CD14-positive monocyte (primary cell): ENCODE data around the gene ZFYVE28. TPM values are rescaled to one million over a fixed set of nuclear protein-coding genes. Genes with fewer than 3 reads are reported as not detected.

ENCODE experiments used
- DNase-seq, 3 donors: peaks; one replicate each; pipeline ENCODE4 v3.0.0-alpha.2; 2011 to 2022
- H2AFZ ChIP-seq: 2 replicates; pipeline ENCODE4 v1.6.0; 2012; ENCODE audit warnings: mild to moderate bottlenecking, low read depth, low read length, inconsistent platforms; ENCODE audit not compliant: insufficient read depth, poor library complexity, severe bottlenecking
- H3K27ac ChIP-seq, 2 donors: 1 replicate in 1 of 2; 2 replicates in 1 of 2; pipeline ENCODE4 v1.5.1; 2012 to 2013; ENCODE audit warnings: low read length in 2 of 2, control low read depth in 1 of 2, inconsistent platforms in 1 of 2, low read depth in 1 of 2, mild to moderate bottlenecking in 1 of 2
- H3K27me3 ChIP-seq, 2 donors: one replicate each; pipeline versions ENCODE4 v1.6.0 to v1.6.1; 2011 to 2013; ENCODE audit warnings: low read length in 2 of 2; ENCODE audit not compliant: control insufficient read depth in 2 of 2, insufficient read depth in 2 of 2
- H3K36me3 ChIP-seq, 2 donors: replicated peaks in 1 of 2; 1 replicate in 1 of 2; 2 replicates in 1 of 2; pipeline versions ENCODE4 v1.5.1 to v1.6.1; 2012 to 2013; ENCODE audit warnings: low read length in 2 of 2, control low read depth in 1 of 2, inconsistent platforms in 1 of 2, mild to moderate bottlenecking in 1 of 2; ENCODE audit not compliant: insufficient read depth in 2 of 2, control insufficient read depth in 1 of 2
- H3K4me1 ChIP-seq, 2 donors: 1 replicate in 1 of 2; 2 replicates in 1 of 2; pipeline versions ENCODE4 v1.5.1 to v1.6.1; 2012 to 2013; ENCODE audit warnings: low read length in 2 of 2, control low read depth in 1 of 2, inconsistent platforms in 1 of 2, mild to moderate bottlenecking in 1 of 2, moderate library complexity in 1 of 2; ENCODE audit not compliant: insufficient read depth in 2 of 2, control insufficient read depth in 1 of 2
- H3K4me2 ChIP-seq: replicated peaks from 2 replicates; pipeline ENCODE3; 2012; ENCODE audit warnings: low read length, moderate library complexity, mild to moderate bottlenecking; ENCODE audit not compliant: poor library complexity, severe bottlenecking; ENCODE audit errors: extremely low read depth
- H3K4me3 ChIP-seq, 3 experiments: fragments of 200-600 bp in 1 of 3; sonication (generic) in 1 of 3; replicated peaks in 1 of 3; 1 replicate in 2 of 3; 2 replicates in 1 of 3; pipeline ENCODE4 v1.5.1; 2011 to 2013; ENCODE audit warnings: low read length in 3 of 3, mild to moderate bottlenecking in 3 of 3, control low read depth in 2 of 3, low read depth in 2 of 3, inconsistent platforms in 1 of 3, moderate library complexity in 1 of 3
- H3K79me2 ChIP-seq: 2 replicates; pipeline ENCODE4 v1.6.0; 2012; ENCODE audit warnings: mild to moderate bottlenecking, control low read depth, inconsistent platforms, low read length, moderate library complexity; ENCODE audit not compliant: insufficient read depth
- H3K9ac ChIP-seq: 2 replicates; pipeline ENCODE4 v1.6.0; 2017; ENCODE audit warnings: low read length, mild to moderate bottlenecking; ENCODE audit not compliant: insufficient read depth, poor library complexity, severe bottlenecking
- H3K9me3 ChIP-seq, 2 donors: replicated peaks in 1 of 2; 1 replicate in 1 of 2; 2 replicates in 1 of 2; pipeline versions ENCODE4 v1.5.1 to v1.6.1; 2012 to 2013; ENCODE audit warnings: low read length in 2 of 2, control low read depth in 1 of 2; ENCODE audit not compliant: control insufficient read depth in 1 of 2, insufficient read depth in 1 of 2
- H4K20me1 ChIP-seq: 2 replicates; pipeline ENCODE4 v1.6.0; 2012; ENCODE audit warnings: mild to moderate bottlenecking, low read length, control low read depth, moderate library complexity; ENCODE audit not compliant: insufficient read depth
- H3K27ac Mint-ChIP-seq, 7 donors: one replicate each; pipeline ENCODE4 v1.8.0; 2020; ENCODE audit warnings: mild to moderate bottlenecking in 7 of 7, mixed read lengths in 7 of 7, moderate library complexity in 6 of 7, inconsistent platforms in 2 of 7
- H3K27me3 Mint-ChIP-seq, 3 donors: one replicate each; pipeline ENCODE4 v1.8.0; 2021 to 2022; ENCODE audit warnings: low read depth in 3 of 3, mild to moderate bottlenecking in 3 of 3, mixed read lengths in 3 of 3, moderate library complexity in 3 of 3, inconsistent platforms in 1 of 3
- H3K36me3 Mint-ChIP-seq, 2 donors: one replicate each; pipeline ENCODE4 v1.8.0; 2020; ENCODE audit warnings: mixed read lengths in 2 of 2, inconsistent platforms in 1 of 2, mild to moderate bottlenecking in 1 of 2
- H3K4me1 Mint-ChIP-seq: one replicate; pipeline ENCODE4 v1.8.0; 2020; ENCODE audit warnings: mild to moderate bottlenecking, mixed read lengths
- H3K4me3 Mint-ChIP-seq, 2 donors: one replicate each; pipeline ENCODE4 v1.8.0; 2020; ENCODE audit warnings: mild to moderate bottlenecking in 2 of 2, mixed read lengths in 2 of 2, moderate library complexity in 1 of 2
- H3K9me3 Mint-ChIP-seq, 7 donors: one replicate each; pipeline ENCODE4 v1.8.0; 2020 to 2022; ENCODE audit warnings: mixed read lengths in 7 of 7, mild to moderate bottlenecking in 6 of 7, moderate library complexity in 6 of 7, inconsistent platforms in 2 of 7
- CTCF ChIP-seq: fragments of 200-600 bp; IDR thresholded peaks from one replicate; pipeline ENCODE4 v1.8.0; 2022; ENCODE audit warnings: antibody characterized with exemption, mild to moderate bottlenecking
- WGBS: methylation state at CpG from one replicate; pipeline ENCODE4 v1.1.5; 2013; ENCODE audit warnings: missing lambda C conversion rate; ENCODE audit not compliant: insufficient coverage; 5-methylcytosine and 5-hydroxymethylcytosine counted together
- intact Hi-C, 2 donors: fragments of 100-400 bp; cut with micrococcal nuclease; formaldehyde crosslinking; loops; one replicate each; pipeline versions ENCODE4 v1.15.0 to v1.15.1; 2023
- polyA plus RNA-seq, 3 donors: library from polyadenylated mRNA; depleted of rRNA in 1 of 3; unstranded in 2 of 3; stranded (reverse) in 1 of 3; fragments of 300-500 nt in 2 of 3; fragments of >200 nt in 1 of 3; fragmentation: Illumina TruSeq in 2 of 3; gene quantifications; 1 replicate in 2 of 3; 2 replicates in 1 of 3; pipeline ENCODE4 v1.2.3, GENCODE V29; 2012 to 2021

ZFYVE28 gene
- polyA plus RNA-seq, 3 donors = 1.0 to 4.4 (median 1.1) TPM

- Histone ChIP-seq H4K20me1 (peaks cover 72% of the 10 kb centered on the region), H3K9ac (no peak overlapping the region)
These were observed 159.4 kb downstream of the ZFYVE28 start for GRCh38 chr4:2259036-2259540.

More at GRCh38 chr4:2259036-2259540, 159.4 kb downstream of the ZFYVE28 start:
- Mint-ChIP-seq H3K4me1 (peaks cover 18% of the 10 kb centered on the region), H3K36me3 (peaks cover 19 to 28% of the 10 kb centered on the region in 2 donors), H3K4me3 (no peak overlapping the region), H3K27me3 (peaks cover 0 to 4% (median 3%) of the 10 kb centered on the region in 3 donors), H3K9me3 (no peaks in the 10 kb centered on the region), H3K27ac (no peak overlapping the region)
- no peak overlapping the region for H3K4me2 ChIP-seq
- H3K9me3 ChIP-seq = no peaks in the 10 kb centered on the region
- 96% methylated on average over 13 of the region's 13 CpGs for WGBS
- no peak overlapping the region for H2AFZ ChIP-seq
- H3K4me3 ChIP-seq = no peak overlapping the region
- peaks cover 32% of the 10 kb centered on the region for H3K79me2 ChIP-seq
- H3K4me1 ChIP-seq = peaks cover 22 to 25% of the 10 kb centered on the region in 2 donors
- intact Hi-C loops = no loop called here
- no peak for DNase-seq
- H3K27me3 ChIP-seq = no peaks in the 10 kb centered on the region
- no peak overlapping the region for H3K27ac ChIP-seq
- no peak for TF ChIP-seq CTCF
- H3K36me3 ChIP-seq = peaks cover 33 to 59% of the 10 kb centered on the region in 2 donors
